Neural progenitor cell (in vitro differentiated cells): ENCODE results near the gene DLEC1.

ENCODE experiments used
- CTCF ChIP-seq: fragments of 200-600 bp; sonication (generic); IDR thresholded peaks from 2 replicates; pipeline ENCODE4 v1.5.1; 2017; ENCODE audit warnings: antibody characterized with exemption, mild to moderate bottlenecking
- EZH2 ChIP-seq: fragments of 200-600 bp; sonication (generic); IDR thresholded peaks from 2 replicates; pipeline ENCODE4 v1.6.1; 2017; ENCODE audit warnings: antibody characterized with exemption, mild to moderate bottlenecking, moderate library complexity
- EZH2phosphoT487 ChIP-seq: fragments of 200-600 bp; sonication (generic); IDR thresholded peaks from 2 replicates; pipeline ENCODE4 v1.6.1; 2017; ENCODE audit warnings: antibody characterized with exemption

GRCh38 chr3:38114052-38114874 is 75.3 kb downstream of the DLEC1 start:
- TF ChIP-seq CTCF: no peak
- no peak for TF ChIP-seq EZH2
- TF ChIP-seq EZH2phosphoT487: no peak
